ENCODE data around the gene CYB5A. TPM values are rescaled to one million over a fixed set of nuclear protein-coding genes. Genes with fewer than 3 reads are reported as not detected.

Gene CYB5A
- total RNA-seq, 4 donors from 2014 or later = 34.0 to 236 (median 173) TPM

GRCh38 chr18:74216661-74217110, 75.1 kb downstream of the CYB5A start:
- no peaks in the 10 kb centered on the region for H3K36me3 ChIP-seq
- H3K4me1 ChIP-seq = no peaks in the 10 kb centered on the region
- no peak for TF ChIP-seq POLR2AphosphoS5 (IDR thresholded peaks at IDR 0.05)
- no peak for TF ChIP-seq EP300 (IDR thresholded peaks at IDR 0.05; ENCODE audit: low read depth)
- TF ChIP-seq POLR2A (IDR thresholded peaks at IDR 0.05) = no peak
- no peak for TF ChIP-seq CTCF (IDR thresholded peaks at IDR 0.05)
- intact Hi-C loops (cut with DNase I; ENCODE audit: low total_unique reads) = no loop called here
- WGBS, 2 donors (ENCODE audit: low coverage in 1 of 2) = 68 to 83% methylated on average over 2 to 3 of the region's 3 CpGs
- H3K27ac ChIP-seq = no peak overlapping the region
- no peak for DNase-seq
- H3K4me3 ChIP-seq = no peak overlapping the region
- H3K9me3 ChIP-seq = no peaks in the 10 kb centered on the region
- no peaks in the 10 kb centered on the region for H3K27me3 ChIP-seq
- in situ Hi-C loops (cut with MboI; ENCODE audit: low pct_ligation_motif_present in 1 of 4, low pct_unique_long_range_greater_than_20kb in 1 of 4, low sequenced_read_pairs in 3 of 4) = no loop called here

GRCh38 chr18:74215863-74216262, 75.9 kb downstream of the CYB5A start:
- in situ Hi-C loops (cut with MboI; ENCODE audit: low pct_ligation_motif_present in 1 of 4, low pct_unique_long_range_greater_than_20kb in 1 of 4, low sequenced_read_pairs in 3 of 4) = no loop called here
- DNase-seq = no peak
- intact Hi-C loops (cut with DNase I; ENCODE audit: low total_unique reads) = no loop called here
- Histone ChIP-seq H3K36me3 (no peaks in the 10 kb centered on the region), H3K27me3 (no peaks in the 10 kb centered on the region), H3K4me1 (no peaks in the 10 kb centered on the region), H3K27ac (no peak overlapping the region), H3K9me3 (no peaks in the 10 kb centered on the region), H3K4me3 (no peak overlapping the region)
- TF ChIP-seq CTCF (IDR thresholded peaks at IDR 0.05) = no peak
- no peak for TF ChIP-seq EP300 (IDR thresholded peaks at IDR 0.05; ENCODE audit: low read depth)
- no peak for TF ChIP-seq POLR2A (IDR thresholded peaks at IDR 0.05)
- TF ChIP-seq POLR2AphosphoS5 (IDR thresholded peaks at IDR 0.05) = no peak
- WGBS, 2 donors (ENCODE audit: low coverage in 1 of 2) = 100% methylated on average over 1 of the region's 1 CpG; no CpG with 5 or more reads in 1 of the 2 donors

- in situ Hi-C loops (cut with MboI; ENCODE audit: low pct_ligation_motif_present in 1 of 4, low pct_unique_long_range_greater_than_20kb in 1 of 4, low sequenced_read_pairs in 3 of 4) (no loop called here), intact Hi-C loops (cut with DNase I; ENCODE audit: low total_unique reads) (no loop called here)
- no peaks in the 10 kb centered on the region for H3K4me1 ChIP-seq
Observed at GRCh38 chr18:74213429-74213828, 78.3 kb downstream of the CYB5A start.

GRCh38 chr18:74204526-74205152, 87.1 kb downstream of the CYB5A start:
- intact Hi-C loops (cut with DNase I; ENCODE audit: low total_unique reads) = no loop called here
- no peak for DNase-seq
- H3K9me3 ChIP-seq = no peaks in the 10 kb centered on the region

More at GRCh38 chr18:74213429-74213828, 78.3 kb downstream of the CYB5A start:
- Histone ChIP-seq H3K27me3 (no peaks in the 10 kb centered on the region), H3K36me3 (no peaks in the 10 kb centered on the region), H3K4me3 (no peak overlapping the region), H3K9me3 (no peaks in the 10 kb centered on the region), H3K27ac (no peak overlapping the region)
- WGBS, 2 donors (ENCODE audit: low coverage in 1 of 2) = 63 to 69% methylated on average over 3 of the region's 3 CpGs
- no peak for TF ChIP-seq EP300 (IDR thresholded peaks at IDR 0.05; ENCODE audit: low read depth)
- TF ChIP-seq POLR2A (IDR thresholded peaks at IDR 0.05) = no peak
- TF ChIP-seq CTCF (IDR thresholded peaks at IDR 0.05) = no peak
- no peak for TF ChIP-seq POLR2AphosphoS5 (IDR thresholded peaks at IDR 0.05)
- DNase-seq = no peak

More at GRCh38 chr18:74204526-74205152, 87.1 kb downstream of the CYB5A start:
- Histone ChIP-seq H3K4me3 (no peak overlapping the region), H3K27ac (no peak overlapping the region), H3K27me3 (no peaks in the 10 kb centered on the region), H3K4me1 (peaks cover 0 to 7% (median 5%) of the 10 kb centered on the region in 4 donors), H3K36me3 (no peaks in the 10 kb centered on the region)
- in situ Hi-C loops (cut with MboI; ENCODE audit: low pct_ligation_motif_present in 1 of 4, low pct_unique_long_range_greater_than_20kb in 1 of 4, low sequenced_read_pairs in 3 of 4) = loop anchor here in 1 of 4 donors (5.0 kb wide), 1 partner anchor 348 kb away; no protein-coding TSS in a partner anchor
- WGBS, 2 donors (ENCODE audit: low coverage in 1 of 2) = 64 to 80% methylated on average over 3 to 5 of the region's 5 CpGs
- TF ChIP-seq CTCF (IDR thresholded peaks at IDR 0.05) = no peak
- TF ChIP-seq POLR2A (IDR thresholded peaks at IDR 0.05) = no peak
- no peak for TF ChIP-seq POLR2AphosphoS5 (IDR thresholded peaks at IDR 0.05)
- TF ChIP-seq EP300 (IDR thresholded peaks at IDR 0.05; ENCODE audit: low read depth) = no peak
